ENCODE measurements around the gene SRPX.

Gene SRPX

DNA sequence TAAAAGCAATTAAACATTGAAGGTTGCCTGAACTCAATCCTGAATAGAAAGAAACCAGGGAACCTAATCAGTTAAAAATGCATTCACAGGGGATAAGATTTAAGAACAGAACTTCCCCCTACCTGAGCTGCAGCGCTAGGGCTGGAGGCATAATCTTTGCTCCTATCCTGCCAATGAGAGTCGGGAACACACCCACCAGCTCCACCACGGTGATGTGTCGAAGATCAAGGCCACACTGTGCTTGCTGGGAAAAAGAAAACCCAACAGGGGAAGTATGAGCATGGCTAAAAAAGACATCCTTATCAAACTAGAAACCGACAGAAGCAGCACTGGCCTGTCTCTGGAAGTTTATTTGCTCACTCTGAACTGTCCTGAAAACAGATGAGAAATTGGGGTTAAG is 66.3 kb downstream of the SRPX start:
- no peak for DNase-seq (ENCODE audit: low spot score)
- in situ Hi-C loops (cut with MboI; ENCODE audit: low pct_unique_long_range_greater_than_20kb, low sequenced_read_pairs, unreplicated experiment) = no loop called here
- TF ChIP-seq, protein P1, sequence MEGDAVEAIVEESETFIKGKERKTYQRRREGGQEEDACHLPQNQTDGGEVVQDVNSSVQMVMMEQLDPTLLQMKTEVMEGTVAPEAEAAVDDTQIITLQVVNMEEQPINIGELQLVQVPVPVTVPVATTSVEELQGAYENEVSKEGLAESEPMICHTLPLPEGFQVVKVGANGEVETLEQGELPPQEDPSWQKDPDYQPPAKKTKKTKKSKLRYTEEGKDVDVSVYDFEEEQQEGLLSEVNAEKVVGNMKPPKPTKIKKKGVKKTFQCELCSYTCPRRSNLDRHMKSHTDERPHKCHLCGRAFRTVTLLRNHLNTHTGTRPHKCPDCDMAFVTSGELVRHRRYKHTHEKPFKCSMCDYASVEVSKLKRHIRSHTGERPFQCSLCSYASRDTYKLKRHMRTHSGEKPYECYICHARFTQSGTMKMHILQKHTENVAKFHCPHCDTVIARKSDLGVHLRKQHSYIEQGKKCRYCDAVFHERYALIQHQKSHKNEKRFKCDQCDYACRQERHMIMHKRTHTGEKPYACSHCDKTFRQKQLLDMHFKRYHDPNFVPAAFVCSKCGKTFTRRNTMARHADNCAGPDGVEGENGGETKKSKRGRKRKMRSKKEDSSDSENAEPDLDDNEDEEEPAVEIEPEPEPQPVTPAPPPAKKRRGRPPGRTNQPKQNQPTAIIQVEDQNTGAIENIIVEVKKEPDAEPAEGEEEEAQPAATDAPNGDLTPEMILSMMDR (IDR thresholded peaks at IDR 0.05; ENCODE audit: extremely low read depth, insufficient read depth, missing control alignments) = no peak

DNA sequence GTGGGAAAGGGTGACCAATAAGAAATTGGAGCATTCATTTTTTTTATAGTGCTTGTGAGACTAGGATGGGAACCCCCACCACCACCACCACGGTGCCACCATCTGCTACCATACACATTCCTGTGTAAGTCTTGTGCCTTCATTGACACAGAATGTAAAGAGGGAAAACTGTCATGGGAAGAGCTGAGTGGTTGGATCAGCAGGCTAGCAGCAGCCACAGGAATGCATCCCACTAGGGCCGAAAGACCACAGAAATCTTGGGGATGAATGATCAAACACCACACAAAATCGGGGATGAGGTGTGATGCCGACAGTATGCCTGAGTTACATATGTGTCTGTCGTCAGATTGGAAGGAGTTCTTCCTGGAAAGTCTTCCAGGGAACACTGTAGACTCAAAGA is 69.2 kb downstream of the SRPX start:
- in situ Hi-C loops (cut with MboI; ENCODE audit: low pct_unique_long_range_greater_than_20kb, low sequenced_read_pairs, unreplicated experiment) = no loop called here
- DNase-seq (ENCODE audit: low spot score) = no peak
- TF ChIP-seq, protein P1 (IDR thresholded peaks at IDR 0.05; ENCODE audit: extremely low read depth, insufficient read depth, missing control alignments) = no peak

DNA sequence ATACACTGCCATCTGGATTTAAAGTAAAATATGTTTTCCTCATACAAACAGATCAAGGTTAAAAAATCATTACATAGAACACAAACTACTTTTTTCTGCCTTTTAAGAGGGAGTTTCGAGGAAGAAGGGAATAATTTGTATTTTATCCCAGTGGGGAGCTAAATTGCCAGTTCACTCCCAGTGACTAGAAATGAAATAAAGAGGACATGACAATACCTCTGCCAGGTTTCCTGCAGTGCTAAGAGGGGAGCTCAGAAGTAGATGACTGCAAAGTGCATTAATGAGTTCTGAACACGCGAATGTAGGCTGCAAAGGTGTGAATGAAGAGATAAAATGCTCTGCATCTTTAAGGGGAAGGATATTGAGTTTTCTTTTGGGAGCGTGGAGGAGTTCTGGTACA is 69.7 kb downstream of the SRPX start:
- TF ChIP-seq, protein P1 (IDR thresholded peaks at IDR 0.05; ENCODE audit: extremely low read depth, insufficient read depth, missing control alignments) = no peak
- in situ Hi-C loops (cut with MboI; ENCODE audit: low pct_unique_long_range_greater_than_20kb, low sequenced_read_pairs, unreplicated experiment) = no loop called here

DNA sequence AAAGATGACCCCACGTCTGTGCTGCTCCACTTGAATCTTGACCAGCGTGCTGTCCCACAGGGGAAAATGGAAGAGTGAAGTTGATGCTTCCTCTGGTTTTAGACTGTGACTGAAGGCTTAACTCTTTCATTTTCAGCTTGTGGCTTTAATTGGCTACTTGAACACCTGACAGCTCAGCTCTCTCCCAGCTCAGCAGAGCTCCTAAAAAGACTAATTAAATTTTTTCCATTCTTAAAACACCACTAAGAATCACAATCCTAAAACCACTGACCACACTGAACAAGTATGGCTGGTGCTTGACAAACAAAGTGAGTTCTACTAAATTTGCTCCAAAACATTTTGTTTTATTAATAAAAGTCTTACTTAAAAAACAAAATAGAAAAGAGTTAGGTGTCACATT is 71.7 kb downstream of the SRPX start:
- TF ChIP-seq, protein P1 (IDR thresholded peaks at IDR 0.05; ENCODE audit: extremely low read depth, insufficient read depth, missing control alignments) = no peak
- in situ Hi-C loops (cut with MboI; ENCODE audit: low pct_unique_long_range_greater_than_20kb, low sequenced_read_pairs, unreplicated experiment) = no loop called here
- DNase-seq (ENCODE audit: low spot score) = no peak

More for the DNA sequence above, 69.7 kb downstream of the SRPX start:
- no peak for DNase-seq (ENCODE audit: low spot score)

DNA sequence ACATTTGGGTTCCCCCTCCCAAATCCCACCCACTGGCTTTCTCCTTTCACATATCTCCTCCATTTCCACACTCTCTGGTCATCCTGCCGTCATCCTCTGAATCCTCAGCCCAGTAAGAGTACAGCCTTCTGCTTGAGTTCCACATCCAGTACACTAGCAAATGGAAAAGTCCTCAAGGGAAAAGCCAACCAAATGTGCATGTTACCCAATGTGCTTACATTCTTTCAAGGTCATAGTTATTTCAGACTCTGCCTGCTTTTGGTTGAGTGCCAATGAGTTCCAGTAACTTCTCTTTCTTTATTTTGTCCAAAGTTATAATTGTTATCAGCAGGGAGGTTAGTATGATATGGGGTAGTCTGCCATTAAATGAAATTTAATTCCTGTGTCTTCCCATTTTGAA is 78.1 kb downstream of the SRPX start:
- in situ Hi-C loops (cut with MboI; ENCODE audit: low pct_unique_long_range_greater_than_20kb, low sequenced_read_pairs, unreplicated experiment) = no loop called here
- TF ChIP-seq, protein P1 (IDR thresholded peaks at IDR 0.05; ENCODE audit: extremely low read depth, insufficient read depth, missing control alignments) = no peak
- DNase-seq (ENCODE audit: low spot score) = no peak

DNA sequence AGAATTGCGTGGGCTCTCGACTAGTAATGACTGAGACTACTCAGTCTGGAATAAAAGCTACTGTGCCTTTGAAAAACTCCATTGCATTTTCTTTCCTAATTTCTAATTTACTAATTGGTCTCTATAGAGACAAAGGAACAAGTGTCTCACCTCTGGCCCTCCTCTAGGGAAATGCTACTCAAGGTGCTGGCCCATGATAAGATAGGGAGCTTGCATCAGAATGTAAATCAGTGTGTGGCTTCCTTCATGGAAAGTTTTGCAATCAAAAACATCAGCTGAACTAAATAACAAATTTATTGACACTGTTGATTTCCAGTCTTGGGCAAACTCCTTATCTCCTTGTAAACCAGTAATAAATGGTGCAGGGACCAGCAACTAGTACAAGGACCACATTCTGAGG is 81.8 kb downstream of the SRPX start:
- no peak for DNase-seq (ENCODE audit: low spot score)

More for the DNA sequence above, 81.8 kb downstream of the SRPX start:
- TF ChIP-seq, protein P1 (IDR thresholded peaks at IDR 0.05; ENCODE audit: extremely low read depth, insufficient read depth, missing control alignments) = no peak
- in situ Hi-C loops (cut with MboI; ENCODE audit: low pct_unique_long_range_greater_than_20kb, low sequenced_read_pairs, unreplicated experiment) = no loop called here

All from GM13977 (cell line).